RPMI7951 (cell line): ENCODE results near the gene CUBN. TPM values are rescaled to one million over a fixed set of nuclear protein-coding genes. Genes with fewer than 3 reads are reported as not detected.
"Not testable (repeated sequence)": the region's sequence is repeated elsewhere in the genome, so short reads cannot be mapped to it uniquely, and the experiment has no call there.

Source experiments
- DNase-seq: peaks from one replicate; pipeline ENCODE4 v3.0.0-alpha.2; 2012; ENCODE audit warnings: low read depth
- total RNA-seq: library from RNA; depleted of rRNA; stranded (reverse); fragments of >200 nt; shearing (Covaris generic); gene quantifications from 2 replicates; pipeline ENCODE4 v1.2.3, GENCODE V29; 2014

Gene CUBN
- total RNA-seq, 1 experiment from 2014 or later: 2.9 TPM

GRCh38 chr10:16870331-16870730, 259.3 kb downstream of the CUBN start:
- DNase-seq: peak; percentile 88

GRCh38 chr10:16867990-16868389, 261.6 kb downstream of the CUBN start:
- DNase-seq: no peak

- DNase-seq: peak; percentile 78
These were observed 262.1 kb downstream of the CUBN start for GRCh38 chr10:16867556-16867955.

- DNase-seq: no peak
These were observed 262.9 kb downstream of the CUBN start for GRCh38 chr10:16866541-16867275.

- DNase-seq: no peak
These were observed 263.8 kb downstream of the CUBN start for GRCh38 chr10:16865766-16866165.

GRCh38 chr10:16863766-16864165, 265.8 kb downstream of the CUBN start:
- DNase-seq: no peak

GRCh38 chr10:16857419-16857818, 272.2 kb downstream of the CUBN start:
- DNase-seq: no peak

DNA sequence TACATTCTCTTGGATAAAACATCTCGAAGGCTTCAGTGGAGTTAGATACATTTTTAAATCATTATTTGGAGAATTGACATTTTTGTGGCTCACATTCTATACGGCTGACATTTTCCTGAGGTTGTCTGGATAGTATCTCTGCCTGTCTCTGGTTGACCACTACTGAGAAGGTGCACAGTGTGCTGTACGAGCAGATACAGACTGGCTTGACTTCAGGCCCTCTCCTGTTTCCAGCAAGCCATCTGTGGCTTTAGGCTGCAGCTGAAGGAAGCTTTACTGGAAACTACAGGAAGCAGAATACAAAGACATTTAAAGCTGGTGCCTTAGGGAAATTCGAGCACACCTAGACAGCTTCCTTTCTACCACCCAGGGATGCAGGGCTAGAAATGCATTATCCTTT, 273.0 kb downstream of the CUBN start:
- DNase-seq: peak; percentile 51

- no peak for DNase-seq
These were observed 273.5 kb downstream of the CUBN start for GRCh38 chr10:16856092-16856491.

GRCh38 chr10:16854623-16855022, 275.0 kb downstream of the CUBN start:
- peak; percentile 60 for DNase-seq

- no peak for DNase-seq
These were observed 275.8 kb downstream of the CUBN start for GRCh38 chr10:16853809-16854208.

DNA sequence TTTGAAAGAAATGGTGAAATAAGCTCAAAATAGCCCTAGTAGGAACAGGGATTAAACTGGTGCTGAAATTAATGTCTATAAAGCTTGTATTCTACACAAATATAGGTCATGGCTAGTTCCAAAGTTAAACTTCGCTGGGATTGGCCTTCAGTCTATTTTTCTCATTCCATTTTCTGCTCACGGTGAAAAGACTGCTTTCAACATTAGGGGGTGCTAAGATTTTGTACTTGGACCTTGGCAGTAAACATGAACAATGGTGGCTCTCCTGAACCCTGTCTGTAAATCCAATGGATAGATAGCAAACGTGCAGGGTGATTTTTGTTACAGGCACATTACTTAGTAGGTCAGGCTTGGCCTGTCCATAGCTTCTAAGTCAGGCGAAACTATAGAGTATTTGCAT, 276.4 kb downstream of the CUBN start:
- peak; percentile 74 for DNase-seq

DNA sequence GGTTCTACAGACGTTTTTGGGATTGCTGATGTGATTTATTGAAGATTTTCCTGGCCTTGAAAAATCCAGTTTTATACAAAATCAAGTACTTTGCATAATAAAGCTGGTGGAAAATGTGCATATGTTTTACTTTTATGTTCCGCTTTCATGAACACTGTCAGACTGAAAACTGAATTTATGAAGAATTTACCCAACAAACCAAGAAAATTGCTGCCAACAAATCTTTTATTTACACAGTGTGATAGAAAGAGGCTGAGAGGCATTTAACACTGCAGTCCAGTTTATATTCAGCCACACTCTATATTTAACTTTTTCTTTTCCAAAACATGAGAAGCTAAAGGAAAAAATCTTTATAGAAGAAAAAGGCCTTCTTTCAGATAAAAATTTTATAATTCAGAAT, 277.0 kb downstream of the CUBN start:
- DNase-seq: no peak

DNA sequence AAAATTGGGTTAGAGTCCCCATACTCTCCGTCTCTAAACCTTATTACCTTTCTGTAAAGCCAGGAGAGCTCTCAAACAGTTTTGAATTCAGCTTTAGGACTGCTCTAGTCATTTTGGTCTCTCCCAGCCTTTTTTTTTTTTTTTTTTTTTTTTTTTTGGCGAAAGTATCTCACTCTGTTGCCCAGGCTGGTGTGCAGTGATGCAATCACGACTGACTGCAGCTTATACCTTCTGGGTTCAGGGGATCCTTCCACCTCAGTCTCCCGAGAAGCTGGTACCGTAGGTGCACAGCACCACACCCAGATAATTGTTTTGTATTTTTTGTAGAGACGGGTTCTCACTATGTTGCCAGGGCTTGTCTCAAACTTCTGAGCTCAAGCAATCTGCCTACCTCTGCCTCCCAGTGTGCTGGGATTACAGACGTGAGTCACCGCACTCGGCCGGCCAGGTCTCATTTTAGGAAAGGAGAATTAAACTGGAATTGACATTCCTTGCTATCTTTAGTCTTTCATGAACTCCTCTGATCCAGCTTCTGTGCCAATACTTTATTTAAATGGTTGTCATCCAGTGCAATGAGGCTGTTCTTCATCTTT, 281.0 kb downstream of the CUBN start:
- peak; percentile 67 for DNase-seq

DNA sequence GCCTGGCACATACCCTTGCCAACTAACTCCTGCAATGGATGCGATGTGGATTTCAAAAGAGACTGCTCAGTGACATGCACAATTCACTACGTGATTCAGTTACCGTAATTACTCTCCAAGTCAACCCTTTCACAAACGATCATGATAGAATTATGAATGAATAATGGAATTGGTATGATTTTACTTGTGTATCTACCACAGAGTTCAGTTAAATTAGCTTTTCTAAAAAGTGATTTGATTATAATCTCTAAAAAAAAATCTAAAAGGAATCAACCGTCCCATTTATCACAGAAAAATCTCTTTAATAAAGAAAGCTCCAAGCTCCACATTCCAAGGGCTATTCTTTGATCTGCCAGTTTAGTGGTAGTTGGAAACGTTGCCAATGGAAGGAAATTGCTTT, 282.0 kb downstream of the CUBN start:
- peak; percentile 72 for DNase-seq

DNA sequence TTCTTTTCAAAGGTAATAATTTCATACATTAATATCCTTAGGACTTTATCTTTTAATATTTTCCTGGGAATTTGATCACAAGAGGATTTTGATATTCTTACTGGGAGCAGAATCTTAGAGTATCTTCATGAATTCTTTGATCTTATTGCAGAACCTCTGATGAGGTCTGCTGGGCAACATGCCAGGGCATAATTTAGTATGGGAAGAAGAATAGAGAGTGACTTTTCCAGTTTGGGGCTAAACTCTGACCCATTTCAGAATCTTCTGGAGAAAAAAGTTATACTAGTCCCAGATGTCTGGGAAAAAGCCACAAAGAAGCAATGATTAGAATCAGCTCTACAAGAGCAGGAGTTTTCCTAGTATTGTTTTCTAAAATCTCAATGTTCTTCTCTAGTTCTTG, 284.4 kb downstream of the CUBN start:
- peak; percentile 56 for DNase-seq

DNA sequence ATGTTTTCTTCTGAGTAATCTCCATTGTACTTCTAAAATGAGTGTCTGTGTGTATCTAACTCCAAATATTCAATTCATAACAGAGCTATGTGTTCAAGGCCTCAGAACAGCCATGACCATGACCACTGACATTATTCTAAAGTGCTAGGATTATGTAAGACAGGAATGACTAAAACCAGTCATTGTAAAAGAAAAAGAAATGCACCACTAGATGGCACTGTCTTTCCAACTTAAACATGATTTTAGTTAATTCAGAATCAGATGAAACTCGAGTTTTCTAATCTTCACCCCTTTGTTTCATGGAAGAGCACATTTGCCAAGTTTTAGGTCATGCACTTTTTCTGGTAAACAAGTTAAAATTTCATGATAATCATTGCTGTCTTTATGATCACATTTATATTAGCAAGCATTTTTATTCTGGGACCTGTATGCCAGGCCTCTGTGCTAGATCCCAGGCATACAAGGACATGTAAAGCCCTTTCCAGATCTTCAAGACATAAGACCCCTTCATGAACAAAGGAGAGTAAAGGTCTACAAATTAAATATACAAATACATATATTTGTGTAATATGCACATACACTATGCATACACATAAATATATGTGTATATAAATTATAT, 286.2 kb downstream of the CUBN start:
- DNase-seq: peak; percentile 81

- DNase-seq: no peak
These were observed 294.4 kb downstream of the CUBN start for GRCh38 chr10:16835228-16835627.

DNA sequence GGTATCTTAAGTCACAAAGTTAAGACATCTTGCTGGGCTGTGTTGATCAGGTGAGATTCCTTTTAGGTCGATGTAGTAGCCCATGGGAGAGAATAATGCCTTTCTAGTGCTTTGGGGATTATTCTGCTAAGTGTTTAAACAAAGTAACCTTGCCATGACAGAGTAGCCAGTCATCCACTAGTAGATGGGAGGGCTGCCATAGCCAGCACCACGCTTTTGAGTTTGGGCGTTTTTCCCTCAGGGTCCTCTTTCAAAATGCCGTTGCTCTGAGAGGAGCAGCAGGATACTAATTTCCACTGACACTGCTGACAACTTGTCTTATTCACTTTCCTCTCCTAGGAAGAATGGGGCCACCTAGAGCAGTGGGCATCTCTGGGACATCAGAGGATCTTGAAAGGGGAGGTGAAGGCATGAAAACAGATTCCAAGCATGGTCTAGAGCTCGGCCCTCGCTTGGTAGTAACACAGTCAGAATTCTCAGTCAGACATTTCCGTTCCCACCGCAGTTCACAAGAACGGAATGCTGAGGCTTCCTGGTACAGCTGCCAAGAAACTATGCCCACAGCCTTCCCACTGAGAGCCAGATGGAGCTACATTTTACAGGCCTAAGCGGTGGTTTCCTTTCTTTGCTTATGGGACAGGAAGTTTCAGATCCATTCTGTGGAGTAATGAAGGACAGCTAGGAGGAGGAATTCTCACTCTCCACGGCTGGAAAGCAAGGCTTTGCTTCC, 297.1 kb downstream of the CUBN start:
- peak; percentile 98 for DNase-seq

DNA sequence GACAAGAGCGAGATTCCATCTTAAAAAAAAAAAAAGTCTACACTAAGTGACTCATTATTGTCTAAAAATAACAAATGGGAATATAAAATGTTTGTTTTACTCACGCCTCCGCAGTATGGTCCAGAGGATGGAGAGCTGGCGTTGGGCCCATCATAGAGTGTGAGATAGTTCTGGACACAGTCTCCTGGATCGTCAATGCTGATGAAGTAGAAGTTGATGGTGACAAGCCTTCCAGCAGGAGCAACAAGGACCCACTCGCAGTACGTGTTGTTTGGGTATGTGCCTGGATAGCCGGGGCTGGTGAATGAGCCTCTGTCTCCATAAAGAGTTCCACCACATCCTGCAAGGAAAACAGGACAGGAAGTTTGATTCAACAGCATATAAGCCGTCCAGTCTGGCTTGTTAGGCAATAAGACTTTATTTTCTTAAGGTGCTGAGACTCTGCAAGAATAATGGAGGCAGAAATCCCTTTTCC, 300.9 kb downstream of the CUBN start:
- DNase-seq: peak; percentile 89

GRCh38 chr10:16828114-16828568, 301.5 kb downstream of the CUBN start:
- DNase-seq: peak; percentile 88

DNA sequence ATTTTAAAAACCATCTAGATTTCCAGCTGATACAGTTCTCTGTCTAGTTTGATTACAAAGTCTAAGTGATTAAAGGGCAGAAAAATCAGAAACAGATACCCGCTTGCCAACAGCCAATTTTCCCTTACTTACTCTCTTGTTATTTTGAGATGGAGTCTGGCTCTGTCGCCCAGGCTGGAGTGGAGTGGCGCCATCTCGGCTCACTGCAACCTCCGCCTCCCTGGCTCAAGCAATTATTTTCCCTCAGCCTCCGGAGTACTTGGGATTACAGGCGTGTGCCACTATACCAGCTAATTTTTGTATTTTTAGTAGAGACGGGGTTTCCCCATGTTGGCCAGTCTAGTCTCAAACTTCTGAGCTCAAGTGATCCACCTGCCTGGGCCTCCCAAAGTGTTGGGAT, 302.1 kb downstream of the CUBN start:
- not testable (repeated sequence) for DNase-seq
